ENCODE data around the gene CPSF3. TPM values are rescaled to one million over a fixed set of nuclear protein-coding genes. Genes with fewer than 3 reads are reported as not detected.

CPSF3 gene
- polyA plus RNA-seq, 1 experiment, result 48.6 TPM

- no peak for DNase-seq (ENCODE audit: low read depth, low spot score)
- no peaks in the 10 kb centered on the region for H3K9me3 ChIP-seq (ENCODE audit: control insufficient read depth, insufficient read depth, low read length)
- no peak for TF ChIP-seq CTCF (IDR thresholded peaks at IDR 0.05; ENCODE audit: low read depth, low read length)
- H3K4me3 ChIP-seq (ENCODE audit: low read depth, low read length), result no peak overlapping the region
- H3K27ac ChIP-seq (ENCODE audit: low read depth, low read length), result no peak overlapping the region
- ChIA-PET CTCF (no interaction called here), POLR2A (no interaction called here)
- no peaks in the 10 kb centered on the region for H3K27me3 ChIP-seq (ENCODE audit: control insufficient read depth, insufficient read depth, low read length)
Observed at GRCh38 chr2:9390151-9390850, 33.2 kb upstream of the CPSF3 start.

DNA sequence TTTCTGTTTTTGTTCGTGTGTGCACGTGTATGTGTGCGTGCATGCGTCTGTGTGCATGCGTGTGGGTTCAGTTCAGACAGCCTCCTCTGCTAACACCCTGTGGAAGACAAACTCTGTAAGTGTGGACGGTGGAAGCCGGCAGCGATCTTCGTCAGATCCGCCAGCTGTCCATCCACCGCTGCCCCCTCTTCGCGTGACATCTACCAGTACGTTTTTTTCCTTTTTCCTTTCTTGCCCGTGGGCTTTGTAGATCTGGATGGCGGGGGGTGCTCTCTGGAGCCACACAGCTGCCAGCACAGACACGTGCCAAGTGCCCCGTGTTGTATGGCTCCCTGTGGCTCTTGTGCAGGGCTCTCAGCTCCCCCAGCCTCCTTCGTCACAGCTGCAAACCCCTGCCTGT is 32.5 kb upstream of the CPSF3 start:
- ChIA-PET CTCF (no interaction called here), POLR2A (no interaction called here)
- no peak overlapping the region for H3K4me3 ChIP-seq (ENCODE audit: low read depth, low read length)
- H3K27ac ChIP-seq (ENCODE audit: low read depth, low read length), result no peak overlapping the region
- DNase-seq (ENCODE audit: low read depth, low spot score), result no peak
- H3K9me3 ChIP-seq (ENCODE audit: control insufficient read depth, insufficient read depth, low read length), result no peaks in the 10 kb centered on the region
- TF ChIP-seq CTCF (IDR thresholded peaks at IDR 0.05; ENCODE audit: low read depth, low read length), result no peak
- no peaks in the 10 kb centered on the region for H3K27me3 ChIP-seq (ENCODE audit: control insufficient read depth, insufficient read depth, low read length)

DNA sequence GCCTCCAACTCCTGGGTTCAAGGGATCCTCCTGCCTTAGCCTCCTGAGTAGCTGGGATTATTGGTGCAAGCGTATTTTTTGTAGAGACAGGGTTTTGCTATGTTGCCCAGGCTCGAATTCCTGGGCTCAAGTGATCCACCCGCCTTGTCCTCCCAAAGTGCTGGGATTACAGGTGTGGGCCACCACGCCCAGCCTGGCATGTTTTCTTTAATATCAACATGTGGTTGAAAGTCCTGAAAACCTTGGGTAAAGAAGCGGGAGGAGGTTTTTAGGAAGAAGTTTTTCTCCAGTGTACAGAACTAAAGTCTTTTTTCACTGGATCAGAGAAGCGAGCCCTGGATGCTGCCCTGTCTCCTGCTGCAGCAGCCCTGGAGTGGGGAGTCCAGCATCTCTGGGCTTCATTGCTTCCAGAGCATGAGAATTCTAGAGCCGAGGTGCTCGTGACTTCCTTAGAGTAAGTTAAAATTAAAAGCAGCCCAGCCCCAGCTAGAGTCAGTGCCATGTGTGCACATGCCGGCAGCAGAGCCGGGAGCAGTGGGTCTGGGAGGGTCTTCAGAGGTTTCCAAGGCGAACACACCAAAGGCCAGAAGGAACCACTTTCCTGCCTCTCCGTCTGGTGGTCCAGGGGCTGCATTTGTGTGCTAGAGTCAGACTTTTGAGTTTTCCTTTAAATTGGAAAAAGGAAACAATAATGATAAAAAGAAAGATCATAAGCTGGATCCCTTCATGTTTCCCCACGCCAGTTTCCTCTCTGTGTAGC is 31.3 kb upstream of the CPSF3 start:
- DNase-seq (ENCODE audit: low read depth, low spot score), result no peak
- no peak overlapping the region for H3K27ac ChIP-seq (ENCODE audit: low read depth, low read length)
- ChIA-PET POLR2A (no interaction called here), CTCF (no interaction called here)
- no peak overlapping the region for H3K4me3 ChIP-seq (ENCODE audit: low read depth, low read length)
- no peaks in the 10 kb centered on the region for H3K9me3 ChIP-seq (ENCODE audit: control insufficient read depth, insufficient read depth, low read length)
- no peak for TF ChIP-seq CTCF (IDR thresholded peaks at IDR 0.05; ENCODE audit: low read depth, low read length)
- H3K27me3 ChIP-seq (ENCODE audit: control insufficient read depth, insufficient read depth, low read length), result no peaks in the 10 kb centered on the region

- Histone ChIP-seq H3K4me3 (ENCODE audit: low read depth, low read length) (no peak overlapping the region), H3K9me3 (ENCODE audit: control insufficient read depth, insufficient read depth, low read length) (no peaks in the 10 kb centered on the region), H3K27me3 (ENCODE audit: control insufficient read depth, insufficient read depth, low read length) (no peaks in the 10 kb centered on the region), H3K27ac (ENCODE audit: low read depth, low read length) (no peak overlapping the region)
- ChIA-PET CTCF (no interaction called here), POLR2A (no interaction called here)
- no peak for TF ChIP-seq CTCF (IDR thresholded peaks at IDR 0.05; ENCODE audit: low read depth, low read length)
- DNase-seq (ENCODE audit: low read depth, low spot score), result no peak
Observed at GRCh38 chr2:9392898-9393765, 30.3 kb upstream of the CPSF3 start.
